Heart right ventricle (tissue), 16 donors: ENCODE measurements around the gene KRT76. TPM values are rescaled to one million over a fixed set of nuclear protein-coding genes. Genes with fewer than 3 reads are reported as not detected.

Experiments
- ATAC-seq, 8 donors: fragments of 200-7000 bp; cut with Tn5 transposase; one replicate each; pipeline ENCODE4 v1.9.1; 2020; ENCODE audit warnings: mild to moderate bottlenecking in 8 of 8, moderate library complexity in 8 of 8, moderate number of reproducible peaks in 1 of 8
- DNase-seq, 2 donors: peaks; one replicate each; pipeline ENCODE4 v3.0.0-alpha.2; 2020
- H3K27ac ChIP-seq, 10 donors: fragments of 200-600 bp; sonication (generic) in 2 of 10; one replicate each; pipeline versions ENCODE4 v1.5.0 to v1.8.0; 2020 to 2022; ENCODE audit warnings: mild to moderate bottlenecking in 3 of 10
- H3K27me3 ChIP-seq, 7 donors: fragments of 200-600 bp; one replicate each; pipeline ENCODE4 v1.8.0; 2021 to 2022; ENCODE audit warnings: mild to moderate bottlenecking in 2 of 7
- H3K36me3 ChIP-seq, 9 donors: fragments of 200-600 bp; sonication (generic) in 1 of 9; one replicate each; pipeline versions ENCODE4 v1.5.0 to v1.8.0; 2020 to 2022; ENCODE audit warnings: mild to moderate bottlenecking in 2 of 9
- H3K4me1 ChIP-seq, 9 donors: fragments of 200-600 bp; sonication (generic) in 1 of 9; one replicate each; pipeline versions ENCODE4 v1.5.0 to v1.8.0; 2020 to 2022; ENCODE audit warnings: mild to moderate bottlenecking in 4 of 9
- H3K4me3 ChIP-seq, 10 donors: fragments of 200-600 bp; sonication (generic) in 2 of 10; one replicate each; pipeline versions ENCODE4 v1.5.0 to v1.8.0; 2020 to 2022; ENCODE audit warnings: mild to moderate bottlenecking in 7 of 10, moderate library complexity in 2 of 10
- H3K9me3 ChIP-seq, 11 donors: fragments of 200-600 bp in 10 of 11; sonication (generic) in 2 of 11; one replicate each; pipeline versions ENCODE4 v1.5.0 to v1.8.0; 2013 to 2022; ENCODE audit warnings: mild to moderate bottlenecking in 2 of 11, control low read depth in 1 of 11, moderate library complexity in 1 of 11
- CTCF ChIP-seq, 9 donors: fragments of 200-600 bp; sonication (generic) in 2 of 9; IDR thresholded peaks; one replicate each; pipeline versions ENCODE4 v1.5.0 to v1.8.0; 2021 to 2022; ENCODE audit warnings: antibody characterized with exemption in 9 of 9, mild to moderate bottlenecking in 5 of 9, moderate library complexity in 1 of 9
- WGBS, 2 donors: extraction: QIAGEN DNeasy Blood & Tissue Kit; methylation state at CpG; one replicate each; pipeline ENCODE4 v1.1.7; 2013; ENCODE audit warnings: inconsistent platforms in 1 of 2; 5-methylcytosine and 5-hydroxymethylcytosine counted together
- intact Hi-C, 10 donors: fragments of 100-400 bp; cut with DNase I; formaldehyde crosslinking; loops; one replicate each; pipeline versions ENCODE4 v1.11.1 to v1.14.2; 2022
- polyA plus RNA-seq, 2 donors: library from polyadenylated mRNA; stranded (reverse); fragments of 200-250 nt; gene quantifications; one replicate each; pipeline ENCODE4 v1.2.3, GENCODE V29; 2013
- total RNA-seq, 10 donors: library from RNA; stranded (reverse); fragmentation: NEBNext Ultra II Directional in 3 of 10; extraction: Animal tissue kit (Norgen Biotek cat#: 25700) in 3 of 10; gene quantifications; one replicate each; pipeline versions ENCODE4 v1.2.1 to v1.2.4, GENCODE V29; 2021 to 2023
- donor health status: Arrhythmogenic right ventricular cardiomyopathy.
- donor health status: ischemic (EF 13 %, LVEDD 7.1; RV severe dilation, severe dysfunction).
- donor health status: healthy with polysubstance abuse.
- donor health status: DM: no; HTN: yes; CAD: no.
- donor health status: DM: no; HTN: no; CAD: no.
- donor health status: ischemic (EF 25% LVEDD 6.9; RV normal size, moderate dysfunction).
- donor health status: ischemic (EF 25% LVEDD 5.7; RV mildly dilated, moderate dysfunction).
- donor health status: healthy.
- donor health status: DM: yes; HTN: yes; CAD: no.
- donor health status: Ischemic cardiomyopathy.
- donor health status: ischemic (EF 35%, LVEDD 5.7; RV mildly dilated, moderate dysfunction).
- donor health status: nonischemic (EF 11% LVEDD 7.7; RV severe dilation, severe dysfunction).
- donor health status: DM: yes; HTN: yes; CAD: no.
- donor health status: PGD.
- donor health status: ischemic (EF 29% LVEDD 5.4; RV normal size, mild dysfunction).
- donor health status: nonischemic (EF 23%, LVEDD 6.1; RV moderate dilation, normal function).

The KRT76 gene
- total and polyA plus RNA-seq, 12 donors: not detected

GRCh38 chr12:52749827-52750226, 27.3 kb downstream of the KRT76 start:
- DNase-seq (no peak), ATAC-seq (no peak)
- H3K4me3 ChIP-seq: no peak overlapping the region
- H3K4me1 ChIP-seq: no peaks in the 10 kb centered on the region
- no peaks in the 10 kb centered on the region for H3K9me3 ChIP-seq
- TF ChIP-seq CTCF (IDR thresholded peaks at IDR 0.05): no peak
- no peak overlapping the region for H3K27ac ChIP-seq
- H3K36me3 ChIP-seq: no peaks in the 10 kb centered on the region
- H3K27me3 ChIP-seq: peaks cover 0 to 40% (median 8%) of the 10 kb centered on the region in 7 donors
- 77 to 81% methylated on average over 3 of the region's 3 CpGs for WGBS, 2 donors
- intact Hi-C loops: no loop called here

- WGBS, 2 donors: 64 to 70% methylated on average over 14 of the region's 14 CpGs
- H3K27ac ChIP-seq: no peak overlapping the region
- H3K9me3 ChIP-seq: no peaks in the 10 kb centered on the region
- H3K4me1 ChIP-seq: no peaks in the 10 kb centered on the region
- no peak for TF ChIP-seq CTCF (IDR thresholded peaks at IDR 0.05)
- peaks cover 0 to 39% (median 7%) of the 10 kb centered on the region in 7 donors for H3K27me3 ChIP-seq
- intact Hi-C loops: no loop called here
- no peaks in the 10 kb centered on the region for H3K36me3 ChIP-seq
- no peak overlapping the region for H3K4me3 ChIP-seq
- DNase-seq: no peak
- ATAC-seq: no peak
Observed at GRCh38 chr12:52748578-52748977, 28.6 kb downstream of the KRT76 start.

GRCh38 chr12:52745554-52745953, 31.6 kb downstream of the KRT76 start:
- Histone ChIP-seq H3K4me1 (no peaks in the 10 kb centered on the region), H3K27me3 (peaks cover 0 to 48% (median 18%) of the 10 kb centered on the region in 7 donors), H3K36me3 (no peaks in the 10 kb centered on the region), H3K4me3 (no peak overlapping the region), H3K9me3 (no peaks in the 10 kb centered on the region), H3K27ac (no peak overlapping the region)
- DNase-seq (no peak), ATAC-seq (no peak)
- TF ChIP-seq CTCF (IDR thresholded peaks at IDR 0.05): no peak
- intact Hi-C loops: no loop called here
- WGBS, 2 donors: 75 to 79% methylated on average over 5 of the region's 5 CpGs

GRCh38 chr12:52744493-52745156, 32.5 kb downstream of the KRT76 start:
- 50 to 57% methylated on average over 1 of the region's 1 CpG for WGBS, 2 donors
- DNase-seq (no peak), ATAC-seq (no peak)
- Histone ChIP-seq H3K9me3 (no peaks in the 10 kb centered on the region), H3K27ac (no peak overlapping the region), H3K4me3 (no peak overlapping the region), H3K4me1 (no peaks in the 10 kb centered on the region), H3K27me3 (peaks cover 0 to 48% (median 18%) of the 10 kb centered on the region in 7 donors), H3K36me3 (no peaks in the 10 kb centered on the region)
- no peak for TF ChIP-seq CTCF (IDR thresholded peaks at IDR 0.05)
- intact Hi-C loops: no loop called here
